Esophagus muscularis mucosa (tissue), 3 donors: ENCODE measurements around the gene ADCYAP1R1.

Experiments used
- CTCF ChIP-seq, 3 experiments: fragments of 200-600 bp in 2 of 3; fragments of 450-650 bp in 1 of 3; sonication (generic) in 2 of 3; IDR thresholded peaks; one replicate each; pipeline ENCODE4 v1.5.1; 2017 to 2019; ENCODE audit warnings: antibody characterized with exemption in 3 of 3, mild to moderate bottlenecking in 2 of 3, moderate library complexity in 1 of 3
- POLR2A ChIP-seq: fragments of 450-650 bp; IDR thresholded peaks from one replicate; pipeline ENCODE4 v1.6.1; 2017; ENCODE audit warnings: antibody characterized with exemption, moderate library complexity, mild to moderate bottlenecking, low read depth
- POLR2AphosphoS5 ChIP-seq, 2 donors: sonication (generic); formaldehyde crosslinking; IDR thresholded peaks; one replicate each; pipeline ENCODE4 v1.6.1; 2017; ENCODE audit warnings: antibody characterized with exemption in 2 of 2

GRCh38 chr7:31067491-31067890 lies 15.4 kb downstream of the ADCYAP1R1 start:
- no peak for TF ChIP-seq CTCF (IDR thresholded peaks at IDR 0.05)
- TF ChIP-seq POLR2A: no peak
- TF ChIP-seq POLR2AphosphoS5 (IDR thresholded peaks at IDR 0.05): no peak
